Progenitor cell of endocrine pancreas (in vitro differentiated cells): ENCODE measurements around the gene DLX5. TPM values are rescaled to one million over a fixed set of nuclear protein-coding genes. Genes with fewer than 3 reads are reported as not detected.
A peak's percentile ranks its signal among the peaks of the same experiment; 100 is the strongest.

Source experiments
- DNase-seq: peaks from one replicate; pipeline ENCODE4 v3.0.0; 2021; ENCODE audit warnings: low spot score; ENCODE audit not compliant: unreplicated experiment
- H3K27ac Mint-ChIP-seq: 2 replicates; pipeline ENCODE4 v1.8.0; 2021; ENCODE audit warnings: mild to moderate bottlenecking, moderate library complexity, mixed read lengths
- H3K27me3 Mint-ChIP-seq: 2 replicates; pipeline ENCODE4 v1.8.0; 2021; ENCODE audit warnings: mixed read lengths
- H3K36me3 Mint-ChIP-seq: 2 replicates; pipeline ENCODE4 v1.8.0; 2022; ENCODE audit warnings: mixed read lengths; ENCODE audit not compliant: insufficient read depth
- H3K4me1 Mint-ChIP-seq: 2 replicates; pipeline ENCODE4 v1.8.0; 2021; ENCODE audit warnings: low read depth, mixed read lengths
- H3K4me3 Mint-ChIP-seq: 2 replicates; pipeline ENCODE4 v1.8.0; 2021; ENCODE audit warnings: low read depth, mild to moderate bottlenecking, moderate library complexity, mixed read lengths
- H3K9me3 Mint-ChIP-seq: 2 replicates; pipeline ENCODE4 v1.8.0; 2021; ENCODE audit warnings: low read depth, mixed read lengths
- total RNA-seq: library from RNA; stranded (reverse); gene quantifications from 2 replicates; pipeline ENCODE4 v1.2.1, GENCODE V29; 2021
- TF ChIP-seq, protein P1 (sequence below): fragments of 200-600 bp; sonication (generic); IDR thresholded peaks from one replicate; pipeline ENCODE4 v1.5.0; 2021; ENCODE audit warnings: antibody characterized with exemption, mild to moderate bottlenecking; ENCODE audit not compliant: unreplicated experiment

Gene DLX5
- total RNA-seq, 1 donor from 2014 or later = 1.7 TPM

DNA sequence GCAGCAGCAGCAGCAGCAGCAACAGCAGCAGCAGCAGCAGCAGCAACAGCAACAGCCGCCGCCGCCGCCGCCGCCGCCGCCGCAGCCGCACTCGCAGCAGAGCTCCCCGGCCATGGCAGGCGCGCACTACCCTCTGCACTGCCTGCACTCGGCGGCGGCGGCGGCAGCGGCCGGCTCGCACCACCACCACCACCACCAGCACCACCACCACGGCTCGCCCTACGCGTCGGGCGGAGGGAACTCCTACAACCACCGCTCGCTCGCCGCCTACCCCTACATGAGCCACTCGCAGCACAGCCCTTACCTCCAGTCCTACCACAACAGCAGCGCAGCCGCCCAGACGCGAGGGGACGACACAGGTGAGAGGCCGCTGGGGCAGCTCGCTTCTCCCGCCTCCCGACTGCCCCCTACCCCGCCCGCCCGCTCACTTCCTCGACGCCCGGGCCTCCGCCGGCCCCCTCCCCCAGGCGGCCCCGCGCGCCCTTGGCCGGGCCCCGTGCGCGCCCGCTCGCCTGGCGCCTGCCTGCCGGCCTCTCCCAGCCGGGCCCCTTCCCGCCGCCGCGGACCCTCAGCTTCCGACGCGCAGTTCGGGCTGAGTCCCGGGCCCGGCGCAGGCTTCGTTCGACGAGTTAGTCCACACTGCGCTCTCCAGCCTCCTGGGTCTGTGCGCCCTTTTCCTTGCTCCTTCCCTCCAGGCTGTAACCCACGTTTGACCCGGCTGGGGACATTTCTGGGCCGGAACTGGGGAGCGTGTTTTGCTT lies 18.4 kb downstream of the DLX5 start:
- H3K27ac Mint-ChIP-seq = no peak overlapping the region
- no peaks in the 10 kb centered on the region for H3K9me3 Mint-ChIP-seq
- peaks cover 3% of the 10 kb centered on the region for H3K4me1 Mint-ChIP-seq
- peak; percentile 52 for DNase-seq
- TF ChIP-seq, protein P1, sequence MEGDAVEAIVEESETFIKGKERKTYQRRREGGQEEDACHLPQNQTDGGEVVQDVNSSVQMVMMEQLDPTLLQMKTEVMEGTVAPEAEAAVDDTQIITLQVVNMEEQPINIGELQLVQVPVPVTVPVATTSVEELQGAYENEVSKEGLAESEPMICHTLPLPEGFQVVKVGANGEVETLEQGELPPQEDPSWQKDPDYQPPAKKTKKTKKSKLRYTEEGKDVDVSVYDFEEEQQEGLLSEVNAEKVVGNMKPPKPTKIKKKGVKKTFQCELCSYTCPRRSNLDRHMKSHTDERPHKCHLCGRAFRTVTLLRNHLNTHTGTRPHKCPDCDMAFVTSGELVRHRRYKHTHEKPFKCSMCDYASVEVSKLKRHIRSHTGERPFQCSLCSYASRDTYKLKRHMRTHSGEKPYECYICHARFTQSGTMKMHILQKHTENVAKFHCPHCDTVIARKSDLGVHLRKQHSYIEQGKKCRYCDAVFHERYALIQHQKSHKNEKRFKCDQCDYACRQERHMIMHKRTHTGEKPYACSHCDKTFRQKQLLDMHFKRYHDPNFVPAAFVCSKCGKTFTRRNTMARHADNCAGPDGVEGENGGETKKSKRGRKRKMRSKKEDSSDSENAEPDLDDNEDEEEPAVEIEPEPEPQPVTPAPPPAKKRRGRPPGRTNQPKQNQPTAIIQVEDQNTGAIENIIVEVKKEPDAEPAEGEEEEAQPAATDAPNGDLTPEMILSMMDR = peak; percentile 21
- peaks cover 87% of the 10 kb centered on the region for H3K27me3 Mint-ChIP-seq
- H3K36me3 Mint-ChIP-seq = no peaks in the 10 kb centered on the region
- peak overlapping the region; percentile 72 for H3K4me3 Mint-ChIP-seq

DNA sequence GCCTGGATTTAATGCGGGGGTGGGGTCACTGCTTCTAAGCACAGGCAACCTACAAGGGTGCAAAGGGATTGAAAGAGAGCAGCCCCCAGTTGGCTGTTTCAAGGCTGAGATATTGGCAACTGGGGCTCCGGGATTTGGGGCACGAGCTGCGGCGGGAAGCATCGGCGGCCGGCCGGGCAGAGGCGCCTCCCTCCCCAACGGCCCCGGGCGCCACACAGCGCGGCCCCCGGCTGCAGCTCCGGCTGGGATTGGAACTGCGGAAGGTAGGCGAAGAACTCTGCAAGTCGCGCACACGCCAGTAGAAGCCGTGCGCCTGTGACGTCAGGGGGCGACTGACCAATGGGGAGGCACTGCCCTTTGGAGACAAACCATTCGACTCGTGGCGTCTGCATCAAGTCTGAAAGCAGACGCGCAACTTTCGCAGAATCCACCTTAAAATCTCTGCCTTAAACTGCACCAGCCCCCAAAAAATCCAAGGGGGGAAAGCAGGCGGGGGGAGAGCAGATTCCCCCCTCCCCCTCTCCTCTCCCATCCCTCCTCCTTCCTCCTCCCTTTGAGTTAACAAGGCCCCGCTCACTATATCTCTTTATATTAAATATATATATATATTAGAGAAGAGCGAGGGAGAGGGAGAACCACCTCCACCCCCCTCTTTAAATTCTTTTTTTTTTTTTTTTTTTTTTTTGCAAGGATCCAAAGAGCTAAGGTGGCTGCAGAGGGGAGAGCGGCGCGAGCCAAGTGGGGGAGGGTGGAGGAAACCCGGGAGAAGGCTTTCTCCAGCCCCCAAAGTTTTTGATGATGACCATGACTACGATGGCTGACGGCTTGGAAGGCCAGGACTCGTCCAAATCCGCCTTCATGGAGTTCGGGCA lies 19.2 kb downstream of the DLX5 start, which contains the start of gene DLX6:
DLX6 (plus strand) TSS at position 371 of the 872 bp plus-strand sequence; CDS start at position 796, 425 bp downstream.
- Mint-ChIP-seq H3K4me3 (peak within 1 kb of the TSS; percentile 72), H3K27me3 (peaks cover 89% of the 10 kb centered on the region), H3K36me3 (no peaks in the 10 kb centered on the region), H3K4me1 (peaks cover 3% of the 10 kb centered on the region), H3K9me3 (no peaks in the 10 kb centered on the region), H3K27ac (peak within 1 kb of the TSS; percentile 52)
- DNase-seq = no peak
- TF ChIP-seq, protein P1 = no peak

DNA sequence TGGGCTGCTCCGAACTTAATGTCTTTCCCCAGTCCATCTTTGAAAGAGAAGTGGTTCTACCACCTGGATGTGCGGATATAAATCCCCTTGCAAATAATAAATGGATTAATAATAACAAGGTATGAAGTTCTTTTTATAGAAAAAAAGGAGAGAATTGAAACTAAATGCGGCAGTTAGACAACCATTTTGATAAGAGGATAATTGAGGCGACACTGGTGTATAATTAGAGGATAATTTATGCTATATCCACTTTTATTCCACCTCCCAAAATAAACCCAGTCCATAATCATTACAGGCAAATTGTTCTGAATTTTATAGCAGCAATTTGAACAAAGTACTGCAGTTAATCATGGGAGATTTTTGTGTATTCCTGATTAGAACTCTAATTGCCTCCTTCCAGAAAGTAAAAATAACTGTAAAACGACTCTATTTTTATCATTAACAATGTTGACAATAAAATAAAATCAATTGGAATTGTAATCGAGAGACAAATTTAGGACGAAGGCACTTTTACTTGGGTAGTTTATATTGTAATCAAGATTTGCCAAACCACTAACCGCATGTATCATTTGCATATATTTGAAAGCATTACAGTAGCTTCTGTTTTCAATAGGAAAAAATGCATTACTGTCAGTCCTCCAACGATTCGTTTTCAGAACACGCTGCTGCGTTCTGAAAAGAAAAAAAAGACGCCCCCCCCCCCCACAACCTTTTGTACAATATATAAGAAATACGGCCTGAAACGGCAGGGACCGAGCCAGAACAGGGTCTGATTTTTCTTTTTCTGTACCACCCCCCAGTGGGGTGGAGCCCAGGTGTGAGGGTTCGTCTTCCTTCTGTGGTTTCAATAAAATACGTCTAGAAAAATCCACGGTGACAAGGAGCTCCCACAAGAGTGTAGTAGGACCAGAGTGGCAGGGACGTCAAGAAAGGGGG lies 20.1 kb downstream of the DLX5 start:
- peaks cover 3% of the 10 kb centered on the region for H3K4me1 Mint-ChIP-seq
- no peak for DNase-seq
- H3K4me3 Mint-ChIP-seq = peak overlapping the region; percentile 41
- peaks cover 89% of the 10 kb centered on the region for H3K27me3 Mint-ChIP-seq
- no peaks in the 10 kb centered on the region for H3K36me3 Mint-ChIP-seq
- H3K9me3 Mint-ChIP-seq = no peaks in the 10 kb centered on the region
- TF ChIP-seq, protein P1 = no peak
- no peak overlapping the region for H3K27ac Mint-ChIP-seq

DNA sequence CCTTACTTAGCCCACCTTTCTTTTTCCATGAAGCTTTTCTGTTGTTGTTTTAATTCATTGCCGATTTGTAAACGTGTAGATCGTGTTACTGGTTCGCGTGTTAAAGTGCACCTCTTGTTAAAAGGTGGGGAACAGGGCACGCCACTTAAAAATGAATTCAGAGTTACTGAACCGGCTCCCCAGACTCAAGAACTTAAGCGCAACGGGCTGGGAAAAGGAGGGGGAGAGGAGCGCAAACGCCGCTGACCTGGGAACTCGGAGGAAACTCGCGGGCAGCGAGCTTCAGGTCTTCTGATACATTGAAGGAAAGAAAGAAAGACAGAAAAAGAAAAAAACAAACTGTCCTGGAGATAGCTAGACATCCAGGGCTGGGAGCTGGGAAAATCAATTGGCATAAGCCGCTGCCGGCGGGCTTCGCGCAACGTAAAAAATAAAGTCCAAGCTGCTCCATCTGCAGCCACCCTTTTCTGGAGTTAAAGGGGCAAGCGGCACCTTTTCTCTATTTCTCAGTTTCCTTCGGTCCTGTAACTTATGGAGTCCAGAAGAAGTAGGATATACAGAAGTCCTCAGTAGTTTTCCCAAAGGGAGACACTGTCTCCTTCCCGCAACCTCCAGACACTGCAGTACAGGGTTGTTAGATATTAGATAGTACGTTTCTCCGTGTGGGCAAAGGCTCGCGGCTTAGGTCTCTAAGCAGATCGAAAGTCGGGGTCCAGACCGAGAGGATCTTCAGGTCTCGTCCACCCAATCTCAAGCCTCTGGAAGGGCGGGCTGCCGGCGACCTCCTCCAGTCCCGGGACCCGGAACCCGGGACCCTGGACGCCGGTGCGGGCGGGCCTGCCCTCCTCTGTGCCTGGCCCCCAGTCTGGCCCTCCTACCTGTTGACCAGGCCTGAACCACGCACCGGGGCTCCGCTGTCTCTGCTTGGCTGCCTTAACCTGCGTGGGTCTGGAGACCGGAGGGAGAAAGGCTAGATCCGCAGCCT lies 21.1 kb downstream of the DLX5 start:
- Mint-ChIP-seq H3K36me3 (no peaks in the 10 kb centered on the region), H3K4me1 (peaks cover 3% of the 10 kb centered on the region), H3K27ac (no peak overlapping the region), H3K27me3 (peaks cover 89% of the 10 kb centered on the region), H3K9me3 (no peaks in the 10 kb centered on the region), H3K4me3 (no peak overlapping the region)
- TF ChIP-seq, protein P1 = no peak
- DNase-seq = no peak
